Measurements from ENCODE around the gene TLR5.

- TF ChIP-seq POLR2A (IDR thresholded peaks at IDR 0.05) (no peak), CTCF (IDR thresholded peaks at IDR 0.05) (no peak)
These were observed 10.4 kb upstream of the TLR5 start for GRCh38 chr1:223153177-223154119.

All from gastroesophageal sphincter (tissue), 3 donors.